CD4-positive, alpha-beta T cell treated with Interleukin-17A for 4 hours (primary cell): Measurements from ENCODE around the gene PHAF1.

Experiments
- DNase-seq: peaks from one replicate; pipeline ENCODE4 v3.0.0-alpha.2; 2020; ENCODE audit warnings: mixed read lengths

Gene PHAF1

GRCh38 chr16:67109407-67110135 lies at the start of gene PHAF1:
Gene PHAF1 (plus strand): TSS chr16:67109941. CDS start chr16:67110176, 235 bp downstream.
- DNase-seq: peak; percentile 96

- no peak for DNase-seq
Observed at GRCh38 chr16:67063008-67063407, 46.7 kb upstream of the PHAF1 start.

- no peak for DNase-seq
Observed at GRCh38 chr16:67068212-67068753, 41.5 kb upstream of the PHAF1 start.

GRCh38 chr16:67071476-67072048 lies 38.2 kb upstream of the PHAF1 start:
- DNase-seq: no peak

- no peak for DNase-seq
Observed at GRCh38 chr16:67075331-67075730, 34.4 kb upstream of the PHAF1 start.

GRCh38 chr16:67077871-67078270 lies 31.9 kb upstream of the PHAF1 start:
- DNase-seq: no peak

- no peak for DNase-seq
Observed at GRCh38 chr16:67082100-67082499, 27.6 kb upstream of the PHAF1 start.

- DNase-seq: no peak
Observed at GRCh38 chr16:67082891-67083290, 26.9 kb upstream of the PHAF1 start.

- no peak for DNase-seq
Observed at GRCh38 chr16:67084345-67085028, 25.3 kb upstream of the PHAF1 start.

GRCh38 chr16:67086822-67087221 lies 22.9 kb upstream of the PHAF1 start:
- DNase-seq: no peak

- DNase-seq: no peak
Observed at GRCh38 chr16:67087291-67087690, 22.4 kb upstream of the PHAF1 start.

- DNase-seq: no peak
Observed at GRCh38 chr16:67087803-67088202, 21.9 kb upstream of the PHAF1 start.

- DNase-seq: no peak
Observed at GRCh38 chr16:67088551-67088950, 21.2 kb upstream of the PHAF1 start.

GRCh38 chr16:67089101-67089500 lies 20.6 kb upstream of the PHAF1 start:
- DNase-seq: no peak

GRCh38 chr16:67091906-67092566 lies 17.7 kb upstream of the PHAF1 start:
- no peak for DNase-seq

- DNase-seq: no peak
Observed at GRCh38 chr16:67093098-67093726, 16.5 kb upstream of the PHAF1 start.

GRCh38 chr16:67098599-67098998 lies 11.1 kb upstream of the PHAF1 start:
- no peak for DNase-seq

GRCh38 chr16:67100569-67101310 lies 9.0 kb upstream of the PHAF1 start:
- DNase-seq: no peak

- DNase-seq: no peak
Observed at GRCh38 chr16:67101311-67102082, 8.2 kb upstream of the PHAF1 start.

GRCh38 chr16:67104061-67104460 lies 5.7 kb upstream of the PHAF1 start:
- DNase-seq: peak; percentile 5

GRCh38 chr16:67104845-67105244 lies 4.9 kb upstream of the PHAF1 start:
- no peak for DNase-seq
